ENCODE data around the gene MYMX.
"Not testable (repeated sequence)": the region's sequence is repeated elsewhere in the genome, so short reads cannot be mapped to it uniquely, and the experiment has no call there.

The MYMX gene

GRCh38 chr6:44216677-44217331, at the start of gene MYMX:
Gene MYMX (plus strand): TSS chr6:44216926. CDS start chr6:44217472, 546 bp downstream.
- DNase-seq (ENCODE audit: low spot score), result no peak

GRCh38 chr6:44167567-44167966, 49.2 kb upstream of the MYMX start:
- DNase-seq (ENCODE audit: low spot score), result no peak

- no peak for DNase-seq (ENCODE audit: low spot score)
These were observed 47.6 kb upstream of the MYMX start for GRCh38 chr6:44169154-44169553.

GRCh38 chr6:44169886-44170570, 46.7 kb upstream of the MYMX start:
- DNase-seq (ENCODE audit: low spot score), result peak; percentile 29

- DNase-seq (ENCODE audit: low spot score), result no peak
These were observed 44.7 kb upstream of the MYMX start for GRCh38 chr6:44171899-44172546.

GRCh38 chr6:44172731-44173500, 43.8 kb upstream of the MYMX start:
- DNase-seq (ENCODE audit: low spot score), result peak; percentile 76

GRCh38 chr6:44176130-44176761, 40.5 kb upstream of the MYMX start:
- no peak for DNase-seq (ENCODE audit: low spot score)

- DNase-seq (ENCODE audit: low spot score), result peak; percentile 25
These were observed 39.8 kb upstream of the MYMX start for GRCh38 chr6:44176762-44177509.

GRCh38 chr6:44177691-44178423, 38.9 kb upstream of the MYMX start:
- no peak for DNase-seq (ENCODE audit: low spot score)

- DNase-seq (ENCODE audit: low spot score), result no peak
These were observed 38.2 kb upstream of the MYMX start for GRCh38 chr6:44178424-44179071.

GRCh38 chr6:44179072-44179536, 37.6 kb upstream of the MYMX start:
- DNase-seq (ENCODE audit: low spot score), result no peak

- DNase-seq (ENCODE audit: low spot score), result no peak
These were observed 37.1 kb upstream of the MYMX start for GRCh38 chr6:44179648-44180047.

- no peak for DNase-seq (ENCODE audit: low spot score)
These were observed 36.3 kb upstream of the MYMX start for GRCh38 chr6:44180406-44180805.

GRCh38 chr6:44180886-44181285, 35.8 kb upstream of the MYMX start:
- DNase-seq (ENCODE audit: low spot score), result no peak

- not testable (repeated sequence) for DNase-seq (ENCODE audit: low spot score)
These were observed 34.9 kb upstream of the MYMX start for GRCh38 chr6:44181784-44182183.

GRCh38 chr6:44182911-44183390, 33.8 kb upstream of the MYMX start:
- DNase-seq (ENCODE audit: low spot score), result no peak

- DNase-seq (ENCODE audit: low spot score), result no peak
These were observed 32.9 kb upstream of the MYMX start for GRCh38 chr6:44183783-44184182.

- not testable (repeated sequence) for DNase-seq (ENCODE audit: low spot score)
These were observed 31.4 kb upstream of the MYMX start for GRCh38 chr6:44185356-44185755.

GRCh38 chr6:44185953-44186634, 30.6 kb upstream of the MYMX start:
- DNase-seq (ENCODE audit: low spot score), result no peak
